HG03439 (cell line): ENCODE results near the gene KCTD5.

ENCODE experiments used
- ATAC-seq: cut with Tn5 transposase; IDR thresholded peaks from one replicate; pipeline ENCODE4 v1.9.1; 2021; ENCODE audit warnings: mild to moderate bottlenecking, moderate library complexity; ENCODE audit not compliant: unreplicated experiment

KCTD5 gene

GRCh38 chr16:2708955-2709587, 26.7 kb downstream of the KCTD5 start:
- no peak for ATAC-seq

GRCh38 chr16:2709588-2709984, 27.3 kb downstream of the KCTD5 start:
- no peak for ATAC-seq

GRCh38 chr16:2710021-2710710, 27.8 kb downstream of the KCTD5 start:
- no peak for ATAC-seq

GRCh38 chr16:2710711-2711231, 28.4 kb downstream of the KCTD5 start:
- no peak for ATAC-seq

- no peak for ATAC-seq
Measured at GRCh38 chr16:2711370-2712062, 29.2 kb downstream of the KCTD5 start.

GRCh38 chr16:2712063-2712441, 29.7 kb downstream of the KCTD5 start:
- no peak for ATAC-seq

- ATAC-seq: no peak
Measured at GRCh38 chr16:2712546-2712945, 30.2 kb downstream of the KCTD5 start.

- ATAC-seq: no peak
Measured at GRCh38 chr16:2713523-2713922, 31.2 kb downstream of the KCTD5 start.

- ATAC-seq: no peak
Measured at GRCh38 chr16:2713985-2714774, 31.9 kb downstream of the KCTD5 start.

- ATAC-seq: no peak
Measured at GRCh38 chr16:2715064-2715463, 32.7 kb downstream of the KCTD5 start.

GRCh38 chr16:2715519-2715918, 33.2 kb downstream of the KCTD5 start:
- ATAC-seq: no peak

- no peak for ATAC-seq
Measured at GRCh38 chr16:2715966-2716885, 33.9 kb downstream of the KCTD5 start.

- no peak for ATAC-seq
Measured at GRCh38 chr16:2716948-2717347, 34.6 kb downstream of the KCTD5 start.

- ATAC-seq: no peak
Measured at GRCh38 chr16:2717383-2718263, 35.3 kb downstream of the KCTD5 start.

GRCh38 chr16:2719328-2720063, 37.2 kb downstream of the KCTD5 start:
- no peak for ATAC-seq

- ATAC-seq: no peak
Measured at GRCh38 chr16:2720064-2720457, 37.7 kb downstream of the KCTD5 start, which contains the start of gene PRSS27. TSS of gene PRSS27 (minus strand) at chr16:2720224. CDS start at chr16:2720160, 64 bp downstream.

GRCh38 chr16:2720719-2721633, 38.7 kb downstream of the KCTD5 start:
- peak; percentile 86 for ATAC-seq
